Neural cell (in vitro differentiated cells): ENCODE data around the gene DR1. TPM values are rescaled to one million over a fixed set of nuclear protein-coding genes. Genes with fewer than 3 reads are reported as not detected.

Experiments used
- H2AFZ ChIP-seq: fragments of 200-600, 300-800 bp; sonication (generic), shearing (Covaris generic); 2 replicates; pipeline ENCODE4 v1.6.0; 2014; ENCODE audit warnings: low read depth, mild to moderate bottlenecking, antibody characterized with exemption, low read length, moderate library complexity
- H3F3A ChIP-seq: fragments of 200-600 bp; shearing (Covaris generic); 2 replicates; pipeline ENCODE4 v1.6.1; 2016; ENCODE audit warnings: mild to moderate bottlenecking, moderate library complexity, mixed read lengths, antibody characterized with exemption, low read length; ENCODE audit not compliant: insufficient read depth, poor library complexity, severe bottlenecking
- H3K27ac ChIP-seq: fragments of 200-600, 300-800 bp; sonication (generic), shearing (Covaris generic); 2 replicates; pipeline ENCODE4 v1.5.1; 2014; ENCODE audit warnings: mild to moderate bottlenecking, low read length, moderate library complexity
- H3K27me3 ChIP-seq: fragments of 300-800, 200-600 bp; sonication (generic), shearing (Covaris generic); 2 replicates; pipeline ENCODE4 v1.6.0; 2014; ENCODE audit warnings: mild to moderate bottlenecking, low read depth, low read length, moderate library complexity; ENCODE audit not compliant: insufficient read depth
- H3K36me3 ChIP-seq: fragments of 300-800, 200-600 bp; sonication (generic), shearing (Covaris generic); 2 replicates; pipeline ENCODE4 v1.5.1; 2014; ENCODE audit warnings: mild to moderate bottlenecking, antibody characterized with exemption, low read length, moderate library complexity; ENCODE audit not compliant: insufficient read depth
- H3K4me2 ChIP-seq: fragments of 300-800, 200-600 bp; sonication (generic), shearing (Covaris generic); 2 replicates; pipeline ENCODE4 v1.6.0; 2014; ENCODE audit warnings: mild to moderate bottlenecking, low read length
- H3K4me3 ChIP-seq: fragments of 300-800, 200-600 bp; sonication (generic), shearing (Covaris generic); 2 replicates; pipeline ENCODE4 v1.5.1; 2014; ENCODE audit warnings: mild to moderate bottlenecking, low read length, moderate library complexity
- H3K79me2 ChIP-seq: fragments of 200-600 bp; shearing (Covaris generic); replicated peaks from 2 replicates; pipeline ENCODE4 v1.6.0; 2014; ENCODE audit warnings: mild to moderate bottlenecking, low read length, moderate library complexity; ENCODE audit not compliant: insufficient read depth
- H3K9ac ChIP-seq: fragments of 300-800, 200-600 bp; sonication (generic), shearing (Covaris generic); 2 replicates; pipeline ENCODE4 v1.6.1; 2016; ENCODE audit warnings: mild to moderate bottlenecking, low read length, mixed read lengths
- H3K9me2 ChIP-seq: fragments of 200-600 bp; shearing (Covaris generic); 2 replicates; pipeline ENCODE4 v1.6.1; 2016; ENCODE audit warnings: mild to moderate bottlenecking, low read length, mixed read lengths; ENCODE audit not compliant: insufficient read depth
- H3K9me3 ChIP-seq: fragments of 200-600, 300-800 bp; sonication (generic), shearing (Covaris generic); 2 replicates; pipeline ENCODE4 v1.6.1; 2016; ENCODE audit warnings: mild to moderate bottlenecking, mixed run types, low read length, moderate library complexity, mixed read lengths
- H4K20me1 ChIP-seq: fragments of 200-600 bp; shearing (Covaris generic); 2 replicates; pipeline ENCODE4 v1.6.1; 2016; ENCODE audit warnings: mild to moderate bottlenecking, mixed run types; ENCODE audit not compliant: insufficient read depth
- CTCF ChIP-seq: fragments of 450-650 bp; IDR thresholded peaks from 2 replicates; pipeline ENCODE4 v1.5.1; 2014; ENCODE audit warnings: antibody characterized with exemption, mild to moderate bottlenecking, moderate library complexity; ENCODE audit not compliant: poor library complexity, severe bottlenecking
- EP300 ChIP-seq: fragments of 450-650 bp; conservative IDR thresholded peaks from 2 replicates; pipeline ENCODE4 v1.6.1; 2014; ENCODE audit warnings: antibody characterized with exemption, mild to moderate bottlenecking, moderate library complexity; ENCODE audit not compliant: poor library complexity, severe bottlenecking
- EZH2 ChIP-seq: fragments of 200-600, 300-800 bp; shearing (Covaris generic), sonication (generic); IDR thresholded peaks from 2 replicates; pipeline ENCODE4 v1.6.1; 2014; ENCODE audit warnings: antibody characterized with exemption, low read length, borderline replicate concordance, mild to moderate bottlenecking; ENCODE audit not compliant: insufficient read depth, poor library complexity, severe bottlenecking
- MXI1 ChIP-seq: fragments of 450-650 bp; conservative IDR thresholded peaks from 2 replicates; pipeline ENCODE4 v1.6.1; 2014; ENCODE audit warnings: antibody characterized with exemption, mild to moderate bottlenecking; ENCODE audit not compliant: poor library complexity, severe bottlenecking
- POLR2AphosphoS5 ChIP-seq: IDR thresholded peaks from 2 replicates; pipeline ENCODE4 v1.6.1; 2012
- RAD21 ChIP-seq: fragments of 450-650 bp; conservative IDR thresholded peaks from 2 replicates; pipeline ENCODE4 v1.6.1; 2014; ENCODE audit warnings: antibody characterized with exemption, mild to moderate bottlenecking, moderate library complexity
- REST ChIP-seq: IDR thresholded peaks from 2 replicates; pipeline ENCODE4 v1.6.1; 2012; ENCODE audit warnings: borderline replicate concordance
- SMC3 ChIP-seq: fragments of 450-650 bp; conservative IDR thresholded peaks from 2 replicates; pipeline ENCODE4 v1.6.1; 2014; ENCODE audit warnings: antibody characterized with exemption, mild to moderate bottlenecking, moderate library complexity; ENCODE audit not compliant: poor library complexity
- TAF1 ChIP-seq: IDR thresholded peaks from 2 replicates; pipeline ENCODE4 v1.6.1; 2012; ENCODE audit warnings: low read depth
- polyA plus RNA-seq: library from polyadenylated mRNA; depleted of rRNA; stranded (reverse); fragments of >200 nt; gene quantifications from 2 replicates; pipeline ENCODE4 v1.2.3, GENCODE V29; 2014

Gene DR1
- polyA plus RNA-seq, 1 donor from 2014 or later: 57.2 TPM

GRCh38 chr1:93323185-93323820, 22.4 kb upstream of the DR1 start:
- no peak overlapping the region for H2AFZ ChIP-seq
- H3K79me2 ChIP-seq: no peaks in the 10 kb centered on the region
- H3K27ac ChIP-seq: no peak overlapping the region
- no peaks in the 10 kb centered on the region for H3K9me2 ChIP-seq
- no peaks in the 10 kb centered on the region for H3K36me3 ChIP-seq
- no peaks in the 10 kb centered on the region for H4K20me1 ChIP-seq
- no peaks in the 10 kb centered on the region for H3F3A ChIP-seq
- no peak overlapping the region for H3K4me2 ChIP-seq
- no peak overlapping the region for H3K9ac ChIP-seq
- H3K4me3 ChIP-seq: no peak overlapping the region
- H3K27me3 ChIP-seq: no peaks in the 10 kb centered on the region
- no peak for TF ChIP-seq CTCF
- TF ChIP-seq RAD21: no peak
- TF ChIP-seq REST: no peak
- no peak for TF ChIP-seq MXI1
- no peak for TF ChIP-seq EZH2
- no peak for TF ChIP-seq SMC3
- no peak for TF ChIP-seq POLR2AphosphoS5
- no peak for TF ChIP-seq TAF1
- no peak for TF ChIP-seq EP300
- H3K9me3 ChIP-seq: no peaks in the 10 kb centered on the region

GRCh38 chr1:93324486-93325464, 20.9 kb upstream of the DR1 start:
- no peak overlapping the region for H3K4me3 ChIP-seq
- H3K36me3 ChIP-seq: no peaks in the 10 kb centered on the region
- H3K27me3 ChIP-seq: no peaks in the 10 kb centered on the region
- no peak for TF ChIP-seq SMC3
- TF ChIP-seq MXI1: no peak
- no peak for TF ChIP-seq POLR2AphosphoS5
- no peak for TF ChIP-seq TAF1
- no peak for TF ChIP-seq EZH2
- no peak for TF ChIP-seq CTCF
- TF ChIP-seq EP300: no peak
- no peak for TF ChIP-seq REST
- no peak for TF ChIP-seq RAD21
- H4K20me1 ChIP-seq: no peaks in the 10 kb centered on the region
- H3F3A ChIP-seq: no peaks in the 10 kb centered on the region
- no peaks in the 10 kb centered on the region for H3K79me2 ChIP-seq
- no peak overlapping the region for H3K27ac ChIP-seq
- H3K4me2 ChIP-seq: no peak overlapping the region
- no peak overlapping the region for H3K9ac ChIP-seq
- no peak overlapping the region for H2AFZ ChIP-seq
- H3K9me2 ChIP-seq: no peaks in the 10 kb centered on the region
- no peaks in the 10 kb centered on the region for H3K9me3 ChIP-seq
